GM19043 (cell line): ENCODE results near the gene SLC8A2.

Source experiments
- ATAC-seq: cut with Tn5 transposase; IDR thresholded peaks from one replicate; pipeline ENCODE4 v1.9.1; 2021; ENCODE audit warnings: low read depth; ENCODE audit not compliant: unreplicated experiment

The SLC8A2 gene

DNA sequence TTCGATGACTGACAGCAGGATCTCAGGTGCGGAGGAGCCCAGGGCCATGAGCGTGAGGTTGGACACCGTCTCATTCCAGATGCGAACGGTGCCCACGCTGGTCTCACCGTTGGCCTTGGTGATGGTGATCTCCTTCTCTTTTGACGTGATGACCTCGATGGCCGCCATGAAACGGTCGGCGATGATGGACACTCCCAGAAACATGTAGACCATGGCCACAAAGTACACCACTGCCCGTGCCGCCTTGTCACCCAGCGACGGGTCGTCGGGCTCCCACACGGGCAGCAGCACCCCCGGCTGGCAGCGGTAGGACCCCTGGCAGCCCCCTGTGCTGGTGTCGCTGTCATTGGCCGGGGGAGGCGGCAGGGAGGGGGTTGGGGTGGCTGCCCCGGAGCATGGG, 5.7 kb downstream of the SLC8A2 start:
- no peak for ATAC-seq

DNA sequence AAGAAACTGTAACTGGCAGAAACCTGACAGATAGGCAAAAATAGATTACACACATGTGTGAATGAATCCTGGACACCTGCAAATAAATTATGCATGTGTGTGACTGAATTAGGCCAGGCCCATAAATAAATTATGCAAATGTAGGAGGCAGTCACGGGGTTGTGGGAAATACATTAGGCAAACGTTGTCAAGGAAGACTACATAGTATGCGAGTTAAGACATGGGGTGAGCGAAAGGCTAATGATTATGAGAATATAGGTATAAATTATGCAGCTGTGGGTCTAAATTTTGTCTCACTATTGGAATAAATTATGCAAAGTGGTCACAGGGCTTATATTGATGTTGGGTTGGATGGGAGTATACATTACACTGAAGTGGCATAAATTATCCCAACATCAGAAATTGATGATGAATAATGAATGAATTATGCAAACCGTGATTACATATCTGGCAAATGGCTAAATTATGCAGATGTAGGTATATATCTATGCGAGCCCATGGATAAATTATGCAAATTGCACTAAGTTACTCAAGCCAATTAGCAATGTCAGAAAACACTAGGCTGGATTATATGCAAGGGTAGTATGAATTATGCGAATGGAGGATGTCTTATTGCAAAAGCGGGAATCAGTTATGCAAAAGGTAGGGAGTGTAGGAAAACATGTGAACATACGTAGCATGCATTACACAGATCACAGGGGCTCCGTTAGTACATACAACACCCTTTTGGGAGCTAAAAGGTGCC, 6.8 kb downstream of the SLC8A2 start:
- ATAC-seq = no peak

DNA sequence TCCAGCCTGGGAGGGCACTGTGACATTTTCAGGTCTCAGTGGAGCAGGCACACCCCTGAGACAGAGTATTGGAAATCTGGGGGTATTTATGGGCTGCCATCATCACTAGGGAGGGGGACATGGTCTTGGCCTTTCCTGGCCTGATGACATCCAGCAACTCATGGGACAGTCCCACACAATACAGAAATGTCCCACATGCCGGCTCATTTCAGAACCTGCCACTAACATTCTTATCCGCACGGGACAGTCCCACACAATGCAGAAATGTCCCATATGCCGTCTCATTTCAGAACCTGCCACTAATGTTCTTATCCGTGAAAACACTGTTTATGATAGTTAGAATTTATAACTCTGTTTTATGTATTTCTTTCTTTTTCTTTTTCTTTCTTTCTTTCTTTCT, 9.8 kb downstream of the SLC8A2 start:
- no peak for ATAC-seq

DNA sequence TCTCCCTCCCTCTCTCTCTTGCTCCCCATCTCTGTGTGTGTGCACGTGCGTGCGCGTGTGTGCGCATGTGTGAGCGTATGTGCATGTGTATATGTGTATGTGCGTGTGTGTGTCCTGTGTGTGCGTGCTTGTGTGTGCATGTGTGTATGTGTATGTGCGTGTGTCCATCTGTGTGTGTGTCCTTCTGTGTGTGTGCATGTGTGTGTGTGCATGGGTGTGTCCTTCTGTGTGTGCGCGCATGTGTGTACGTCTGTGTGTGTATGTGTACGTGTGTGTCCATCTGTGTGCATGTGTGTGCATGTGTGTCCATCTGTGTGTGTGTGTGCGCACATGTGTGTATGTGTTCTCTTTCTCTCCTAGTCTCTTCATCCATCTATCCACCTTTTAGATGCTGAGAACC, 12.2 kb downstream of the SLC8A2 start:
- ATAC-seq = no peak

DNA sequence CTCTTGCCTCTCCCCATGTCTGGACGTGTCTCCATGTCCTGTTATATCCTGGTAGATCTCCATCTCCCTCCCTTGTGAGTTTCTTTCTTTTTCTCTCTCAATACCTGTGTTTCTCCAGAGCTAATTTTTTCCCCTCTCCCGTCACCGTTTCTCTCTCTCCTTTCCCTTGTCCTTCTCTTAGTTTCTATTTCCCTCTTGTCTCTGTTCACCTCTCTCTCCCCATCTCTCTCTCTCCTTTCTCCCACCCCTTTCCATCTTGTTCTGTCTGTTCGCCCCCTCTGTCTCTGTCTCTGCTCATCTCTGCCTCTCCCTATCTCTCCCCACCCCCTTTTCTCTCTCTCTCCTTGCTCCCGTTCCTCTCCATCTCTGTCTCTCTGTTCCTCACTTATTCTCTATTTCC, 13.0 kb downstream of the SLC8A2 start:
- ATAC-seq = no peak

DNA sequence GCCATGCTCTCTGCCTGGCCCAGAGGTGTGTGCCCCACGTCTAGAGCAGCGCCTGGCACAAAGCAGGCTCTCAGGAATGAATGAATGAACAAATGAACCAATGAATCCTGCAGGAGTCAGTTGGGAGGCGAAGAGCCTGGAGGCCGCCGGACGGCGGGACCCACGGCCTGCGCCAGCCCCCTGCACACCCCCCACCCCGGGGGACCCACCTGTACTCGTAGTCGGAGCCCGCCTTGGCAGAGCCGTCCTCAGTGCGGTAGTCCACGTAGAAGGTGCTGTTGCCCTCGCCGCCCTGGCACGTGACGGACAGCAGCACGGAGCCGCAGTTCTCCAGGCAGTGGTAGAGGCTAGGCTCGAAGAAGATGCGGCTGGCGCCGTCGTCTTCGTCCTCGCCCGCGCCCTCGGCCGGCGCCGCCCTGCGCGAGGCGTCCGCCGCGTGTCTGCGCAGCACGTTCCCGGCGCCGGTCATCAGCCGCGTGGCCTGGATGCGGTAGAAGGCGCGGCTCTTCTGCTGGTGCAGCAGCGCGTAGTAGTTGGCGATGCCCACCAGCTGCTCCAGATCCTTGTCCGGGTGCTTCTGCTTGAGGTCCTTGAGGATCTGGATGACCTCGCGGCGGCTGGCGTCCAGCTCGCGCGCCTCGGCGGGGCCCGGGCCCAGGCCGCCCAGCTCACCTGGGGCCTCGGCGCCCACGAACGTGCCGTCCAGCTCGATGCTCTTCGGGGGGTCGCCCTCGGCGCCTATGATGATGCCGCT, 14.8 kb downstream of the SLC8A2 start:
- no peak for ATAC-seq

DNA sequence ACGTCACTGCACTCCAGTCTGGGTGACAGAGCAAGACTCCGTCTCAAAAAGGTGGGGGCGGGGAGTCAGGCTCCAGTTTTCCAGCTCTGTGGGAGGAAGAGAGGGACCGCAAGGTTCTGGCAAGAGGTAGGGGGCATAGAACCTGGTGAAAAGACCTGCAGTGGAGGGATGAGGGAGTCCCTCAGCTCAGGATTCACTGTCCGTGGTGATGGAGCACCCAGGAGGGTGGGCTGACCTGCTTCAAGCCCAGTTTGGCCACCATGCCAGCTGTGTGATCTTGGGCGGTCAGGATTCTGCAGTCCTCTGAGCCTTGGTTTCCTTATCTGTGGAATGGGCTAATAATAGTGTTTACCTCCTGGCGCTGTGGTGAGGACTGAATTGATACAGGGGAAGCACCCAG, 21.2 kb downstream of the SLC8A2 start:
- ATAC-seq = no peak

DNA sequence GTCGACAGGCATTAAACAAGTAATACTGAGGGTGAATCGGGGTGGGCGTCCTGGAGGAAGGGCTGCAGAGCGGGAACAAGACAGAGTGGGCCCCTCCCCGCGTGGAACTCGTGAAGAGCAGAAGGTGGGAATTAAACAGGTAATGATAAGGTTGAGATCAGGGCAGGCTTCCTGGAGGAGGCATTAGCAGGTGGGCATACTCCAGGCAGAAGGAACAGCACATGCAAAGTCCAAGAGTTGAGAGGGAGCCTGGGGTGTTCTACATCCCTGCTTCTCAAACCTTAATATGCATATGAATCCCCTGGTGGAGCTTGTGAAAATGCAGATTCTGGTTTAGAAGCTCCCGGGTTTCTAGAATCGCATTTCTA, 23.3 kb downstream of the SLC8A2 start:
- ATAC-seq = no peak

DNA sequence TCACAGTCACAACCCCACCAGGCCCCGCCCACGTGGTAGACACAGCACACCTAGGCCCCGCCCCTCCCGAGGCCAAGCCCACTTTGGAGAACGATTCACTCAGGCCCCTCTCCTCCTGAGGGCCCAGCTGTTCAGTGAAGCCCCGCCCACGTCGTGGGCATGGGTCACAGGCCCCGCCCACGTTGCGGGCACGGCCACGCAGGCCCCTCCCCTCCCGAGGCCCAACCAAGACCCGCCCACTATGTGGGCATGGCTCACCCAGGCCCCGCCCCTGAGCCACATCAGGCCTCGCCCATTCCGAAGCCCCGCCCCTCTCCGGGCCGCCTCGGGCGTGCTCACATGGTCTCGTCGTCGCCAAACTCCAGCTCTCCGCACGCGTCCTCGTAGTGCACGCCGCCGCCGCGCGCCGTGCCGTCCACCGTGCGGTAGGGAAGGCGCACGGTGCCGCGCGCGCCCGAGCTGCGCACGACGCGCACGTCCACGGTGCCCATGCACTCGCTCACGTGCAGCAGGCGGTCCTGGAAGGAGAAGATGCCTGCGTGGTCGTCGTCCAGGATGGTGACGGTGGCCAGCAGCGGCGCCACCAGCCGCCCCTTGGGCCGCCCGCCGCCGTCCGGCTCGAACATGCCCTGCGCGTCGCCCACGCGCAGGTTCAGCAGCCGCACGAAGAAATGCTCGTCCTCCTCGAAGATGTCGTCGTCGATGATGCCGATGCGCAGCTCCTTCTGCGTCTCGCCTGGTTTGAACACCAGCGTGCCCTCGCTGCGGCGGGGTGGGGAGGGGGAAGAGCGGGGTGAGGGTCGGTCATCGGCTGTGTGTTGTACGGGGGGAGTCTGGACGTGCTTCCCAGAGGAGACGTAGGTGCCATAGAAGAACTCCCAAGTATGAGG, 24.0 kb downstream of the SLC8A2 start:
- ATAC-seq = no peak

DNA sequence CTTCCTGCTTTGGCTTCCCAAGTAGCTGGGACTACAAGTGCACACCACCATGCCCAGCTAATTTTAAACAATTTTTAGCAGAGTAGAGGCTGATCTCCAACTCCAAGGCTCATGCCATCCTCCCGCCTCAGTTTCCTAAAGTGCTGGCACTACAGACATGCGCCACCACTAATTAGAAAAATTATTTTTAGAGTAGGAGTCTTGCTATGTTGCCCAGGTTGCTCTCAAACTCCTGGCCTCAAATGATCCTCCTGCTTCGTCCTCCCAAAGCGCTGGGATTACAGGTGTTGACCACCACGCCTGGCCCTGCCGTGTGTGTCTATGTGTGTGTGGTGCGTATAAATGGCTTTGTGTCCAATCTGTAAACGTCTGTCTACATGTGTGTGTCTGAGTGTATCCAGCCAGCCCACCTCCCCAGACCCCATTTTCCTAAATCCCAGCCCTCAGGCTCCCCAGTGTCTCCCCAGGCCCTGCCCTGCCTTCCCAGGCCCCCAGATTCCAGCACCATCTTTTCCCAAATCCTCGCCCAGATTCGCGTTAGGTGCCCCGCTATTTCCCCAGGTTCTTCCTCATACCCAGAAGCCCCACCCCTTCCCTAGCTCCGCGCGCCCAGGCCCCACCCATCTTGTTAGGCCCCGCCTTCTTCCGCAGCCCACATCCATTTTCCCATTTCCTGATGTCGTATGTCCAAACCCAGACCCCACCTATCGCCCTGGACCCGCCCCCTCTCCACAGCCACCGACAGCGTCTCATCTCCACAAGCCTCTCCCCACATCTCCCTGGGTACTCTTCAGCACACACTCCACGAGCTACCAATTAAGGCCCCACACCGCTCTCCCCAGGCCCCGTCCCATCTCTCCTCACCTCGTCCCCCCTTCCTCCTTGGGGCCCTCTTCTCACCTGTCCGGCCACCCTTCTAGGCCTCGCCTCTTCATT, 24.9 kb downstream of the SLC8A2 start:
- ATAC-seq = no peak

DNA sequence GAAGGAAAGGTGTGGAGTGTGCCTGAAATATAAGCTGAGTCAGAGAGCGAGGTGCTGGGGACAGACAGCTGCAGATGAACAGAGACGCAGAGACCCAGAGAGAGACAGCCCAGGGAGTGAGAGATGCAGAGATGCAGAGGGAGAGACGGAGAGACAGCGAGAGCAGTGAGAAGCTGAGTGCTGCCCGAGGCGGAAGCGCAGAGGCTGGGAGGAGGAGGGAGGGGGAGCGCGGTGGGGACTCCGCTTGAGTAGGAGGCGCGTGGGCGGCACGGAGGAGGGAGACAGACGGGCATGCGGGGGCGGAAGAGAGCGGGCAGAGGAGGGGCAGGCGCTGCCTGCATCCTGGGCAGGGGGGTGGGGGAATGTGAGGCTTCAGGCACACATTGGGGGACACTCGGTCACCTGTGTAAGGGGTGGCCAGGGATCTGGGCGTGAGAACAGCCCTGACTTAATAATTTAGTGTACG, 25.7 kb downstream of the SLC8A2 start:
- no peak for ATAC-seq

DNA sequence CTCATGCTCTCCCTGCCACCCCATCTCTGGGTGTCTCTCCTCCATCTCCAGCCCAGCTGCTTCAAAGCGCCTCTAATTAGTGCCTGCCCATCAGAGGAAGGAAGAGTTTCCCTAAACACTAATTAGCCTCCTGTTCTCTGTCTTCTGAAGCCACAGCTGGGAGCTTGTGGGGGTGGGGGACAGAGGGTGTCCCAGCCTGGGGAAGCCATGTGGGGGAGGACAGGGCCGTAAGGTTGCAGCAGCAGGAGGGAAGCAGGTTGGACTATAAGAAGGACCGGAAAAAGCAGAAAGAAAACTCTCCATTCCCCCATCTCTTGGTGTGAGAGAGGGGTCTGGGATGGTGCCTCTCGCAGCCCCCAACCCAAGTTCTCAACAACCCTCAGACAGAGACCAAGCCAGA, 26.2 kb downstream of the SLC8A2 start:
- no peak for ATAC-seq

DNA sequence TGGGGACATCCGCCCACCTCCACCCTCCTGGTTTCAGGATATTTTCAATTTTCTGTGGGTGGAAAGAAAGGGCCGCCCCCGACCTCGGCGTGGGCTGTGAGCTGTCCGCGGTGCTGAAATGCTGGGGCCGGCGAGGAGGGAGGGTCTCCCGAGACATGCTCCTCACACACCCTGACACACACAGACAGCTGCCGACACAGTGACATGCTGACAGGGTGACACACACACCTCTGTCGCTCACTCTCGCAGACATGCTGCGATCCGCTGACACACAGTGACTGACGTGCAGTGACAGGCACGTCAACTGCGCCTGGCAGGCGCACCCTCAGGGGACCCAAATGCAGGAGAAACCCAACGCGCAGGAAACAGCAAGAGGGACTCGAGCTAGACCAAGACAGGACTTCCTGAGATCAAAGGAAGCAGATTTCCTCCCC, 27.3 kb downstream of the SLC8A2 start:
- ATAC-seq = no peak

DNA sequence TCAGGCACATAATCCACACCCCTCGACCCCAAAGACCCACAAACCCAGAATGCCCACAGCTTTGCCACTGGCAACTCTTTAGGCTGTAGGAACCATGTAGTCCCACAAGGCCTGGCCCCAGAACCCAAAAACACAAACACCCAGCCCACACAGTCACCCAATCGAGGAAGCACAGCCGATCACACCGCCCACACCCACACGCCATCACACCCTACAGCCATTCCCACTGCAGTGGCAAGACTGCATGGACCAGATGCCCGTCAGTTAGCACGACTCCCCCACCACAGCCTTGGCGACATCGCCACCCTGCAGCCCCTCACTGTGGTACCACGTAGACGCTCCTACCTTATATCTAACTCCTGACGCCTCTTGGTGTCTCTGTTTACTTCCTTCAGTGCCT, 28.4 kb downstream of the SLC8A2 start:
- no peak for ATAC-seq

DNA sequence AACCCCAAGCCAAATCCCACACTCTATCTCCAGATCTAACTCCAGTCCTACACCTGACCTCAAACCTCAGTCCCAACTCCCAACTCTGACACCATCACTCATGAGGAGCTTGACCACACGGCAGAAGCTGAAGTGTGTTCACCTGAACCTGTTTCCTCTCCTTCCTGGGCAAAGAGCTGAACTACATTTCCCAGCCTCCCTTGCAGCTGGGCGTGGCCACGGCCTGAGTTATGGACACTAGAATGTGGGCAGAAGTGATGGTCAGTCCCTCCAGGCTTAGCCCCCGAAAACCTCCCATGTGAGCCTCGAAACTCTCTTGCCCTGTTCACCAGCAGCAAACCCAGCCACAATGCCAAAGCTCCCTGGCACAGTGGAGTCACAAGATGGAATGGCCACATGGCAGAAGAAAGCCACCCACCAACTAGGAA, 32.9 kb downstream of the SLC8A2 start:
- no peak for ATAC-seq

DNA sequence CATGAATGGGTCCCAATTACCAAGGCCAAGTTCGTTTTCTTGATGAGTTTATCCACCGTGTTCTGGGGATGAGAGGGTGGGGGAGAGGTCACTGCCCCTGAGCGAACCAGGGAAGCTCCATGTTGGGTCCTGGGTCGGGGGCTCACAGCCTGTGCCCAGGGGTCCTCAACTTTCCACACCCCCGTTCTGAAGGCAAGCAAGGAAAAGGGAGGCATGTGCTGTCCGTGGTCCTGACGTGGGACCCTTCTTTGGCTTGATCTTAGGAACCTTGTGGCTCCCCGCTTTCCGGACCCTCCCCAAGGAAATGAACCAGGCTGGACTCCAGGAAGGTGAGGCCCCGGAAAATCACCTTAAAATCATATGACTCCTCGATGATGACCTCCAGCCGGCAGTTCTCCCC, 34.2 kb downstream of the SLC8A2 start:
- no peak for ATAC-seq

DNA sequence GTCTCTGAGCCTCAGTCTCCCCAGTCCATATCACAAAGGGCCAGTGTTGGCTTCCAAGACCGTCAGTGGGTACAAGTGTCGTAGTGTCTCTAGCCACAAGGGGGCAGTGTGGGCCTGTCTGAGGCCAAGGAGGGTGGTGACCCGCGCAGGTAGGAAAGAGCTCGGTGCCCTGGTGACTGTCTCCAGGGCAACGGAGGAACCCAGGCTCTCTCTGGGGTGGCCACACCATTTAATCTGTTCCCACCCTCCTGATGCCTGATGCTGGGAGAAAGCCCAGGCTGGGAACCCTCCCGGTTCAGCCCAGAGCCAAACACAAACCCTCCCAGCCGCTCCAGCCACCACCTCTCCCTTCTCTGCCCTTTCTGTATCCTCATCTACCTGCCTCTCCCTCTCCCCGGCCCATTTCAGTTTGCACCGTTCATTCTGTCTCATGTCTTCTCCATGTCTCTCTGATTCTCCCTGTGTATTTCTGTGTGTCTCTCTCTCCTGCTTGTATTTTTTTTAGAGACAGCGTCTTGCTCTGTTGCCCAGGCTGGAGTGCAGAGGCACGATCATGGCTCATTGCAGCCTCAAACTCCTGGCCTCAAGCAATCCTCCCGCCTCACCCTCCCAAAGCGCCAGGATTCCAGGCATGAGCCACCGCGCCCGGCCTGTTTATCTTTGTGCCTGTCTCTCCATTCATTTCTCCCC, 34.8 kb downstream of the SLC8A2 start:
- no peak for ATAC-seq

DNA sequence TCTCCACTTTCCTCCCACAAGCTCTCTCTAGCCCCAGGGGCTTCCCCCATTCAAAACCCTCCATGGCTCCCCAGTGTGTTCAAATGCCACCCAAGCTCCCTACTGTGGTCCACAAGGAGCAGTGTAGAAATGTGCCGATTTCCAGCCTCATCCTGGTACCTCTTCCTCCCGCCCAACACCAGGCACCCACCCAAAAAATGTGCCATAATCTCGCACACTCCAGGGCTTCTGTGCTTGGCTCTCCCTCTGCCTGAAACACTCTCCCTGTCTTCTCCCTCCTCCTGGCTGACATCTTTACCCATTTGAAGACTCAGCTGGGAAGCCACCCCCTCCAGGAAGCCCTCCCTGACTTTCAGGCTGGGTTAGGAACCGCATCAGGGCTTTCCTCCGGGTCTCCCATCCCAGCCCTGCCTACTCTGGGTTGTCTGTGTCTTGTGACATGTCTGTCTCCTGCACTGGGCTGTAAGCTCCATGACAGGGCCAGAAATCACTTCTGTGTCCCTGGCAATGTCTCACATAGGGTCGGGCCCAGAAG, 35.7 kb downstream of the SLC8A2 start:
- ATAC-seq = no peak

DNA sequence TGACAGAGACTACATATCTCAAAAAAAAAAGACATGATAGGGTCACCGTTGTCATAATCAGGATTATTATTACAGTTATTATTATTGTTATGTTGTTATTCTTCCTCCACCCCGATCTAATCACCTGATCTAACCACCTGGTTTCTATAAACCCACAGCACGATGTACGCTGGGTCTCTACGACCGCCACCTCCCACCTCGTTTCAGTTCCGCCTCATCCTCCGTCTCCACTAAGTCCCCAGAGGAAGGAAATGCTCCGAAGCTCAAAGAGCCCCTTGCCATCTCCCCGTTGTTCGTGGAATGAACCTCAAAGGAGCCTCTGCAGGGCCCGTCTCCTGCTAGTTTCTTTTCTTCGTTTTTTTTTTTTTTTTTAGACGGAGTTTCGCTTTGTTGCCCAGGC, 36.5 kb downstream of the SLC8A2 start:
- ATAC-seq = no peak
